NCI-H446 treated with DMSO at 0.1 percent for 48 hours (cell line): ENCODE results near the gene AHCYL2.
"Not testable (repeated sequence)": the region's sequence is repeated elsewhere in the genome, so short reads cannot be mapped to it uniquely, and the experiment has no call there.

Experiments
- DNase-seq: peaks from one replicate; lab custom pipeline; 2025; lab: John Stamatoyannopoulos, UW

Gene AHCYL2

GRCh38 chr7:129454249-129454551 lies 229.4 kb downstream of the AHCYL2 start:
- DNase-seq, result no peak

GRCh38 chr7:129456421-129456820 lies 231.6 kb downstream of the AHCYL2 start:
- no peak for DNase-seq

GRCh38 chr7:129457101-129457500 lies 232.3 kb downstream of the AHCYL2 start:
- DNase-seq, result no peak

GRCh38 chr7:129458171-129458570 lies 233.3 kb downstream of the AHCYL2 start:
- DNase-seq, result no peak

- no peak for DNase-seq
Observed at GRCh38 chr7:129461809-129462208, 237.0 kb downstream of the AHCYL2 start.

GRCh38 chr7:129462420-129462819 lies 237.6 kb downstream of the AHCYL2 start:
- DNase-seq, result no peak

- no peak for DNase-seq
Observed at GRCh38 chr7:129464194-129464593, 239.4 kb downstream of the AHCYL2 start.

- no peak for DNase-seq
Observed at GRCh38 chr7:129465080-129465479, 240.2 kb downstream of the AHCYL2 start.

- DNase-seq, result no peak
Observed at GRCh38 chr7:129466796-129467195, 242.0 kb downstream of the AHCYL2 start.

GRCh38 chr7:129468087-129468486 lies 243.3 kb downstream of the AHCYL2 start:
- DNase-seq, result no peak

GRCh38 chr7:129468547-129468946 lies 243.7 kb downstream of the AHCYL2 start:
- no peak for DNase-seq

- DNase-seq, result no peak
Observed at GRCh38 chr7:129469930-129470329, 245.1 kb downstream of the AHCYL2 start.

GRCh38 chr7:129470411-129470810 lies 245.6 kb downstream of the AHCYL2 start:
- DNase-seq, result no peak

GRCh38 chr7:129471402-129471827 lies 246.6 kb downstream of the AHCYL2 start:
- no peak for DNase-seq

GRCh38 chr7:129475931-129476330 lies 251.1 kb downstream of the AHCYL2 start:
- DNase-seq, result not testable (repeated sequence)

GRCh38 chr7:129476398-129476797 lies 251.6 kb downstream of the AHCYL2 start:
- not testable (repeated sequence) for DNase-seq
